GM12891 (cell line): ENCODE results near the gene SNX20.
A peak's percentile ranks its signal among the peaks of the same experiment; 100 is the strongest.

Experiments used
- DNase-seq: peaks from one replicate; pipeline ENCODE4 v3.0.0; 2011; ENCODE audit warnings: low spot score; ENCODE audit not compliant: insufficient read length
- FAIRE-seq: peaks from 2 replicates; lab custom pipeline; 2011; peaks lifted over from hg19 to GRCh38; lab: Jason Lieb, UNC
- PAX5 ChIP-seq: IDR thresholded peaks from 2 replicates; pipeline ENCODE4 v1.6.1; 2011; ENCODE audit warnings: low read length, moderate library complexity, mild to moderate bottlenecking; ENCODE audit not compliant: insufficient read depth, severe bottlenecking
- POLR2A ChIP-seq: IDR thresholded peaks from 2 replicates; pipeline ENCODE4 v1.6.1; 2011; ENCODE audit warnings: low read depth, low read length, control low read depth
- POLR2AphosphoS5 ChIP-seq: IDR thresholded peaks from 2 replicates; pipeline ENCODE4 v1.6.1; 2011; ENCODE audit warnings: low read depth, low read length, control low read depth
- POU2F2 ChIP-seq: IDR thresholded peaks from 2 replicates; pipeline ENCODE4 v1.6.1; 2011; ENCODE audit warnings: low read depth, mild to moderate bottlenecking, control low read depth, low read length, moderate library complexity
- SPI1 ChIP-seq: IDR thresholded peaks from 2 replicates; pipeline ENCODE4 v1.6.1; 2011; ENCODE audit warnings: low read depth, low read length, control low read depth
- TAF1 ChIP-seq: IDR thresholded peaks from 2 replicates; pipeline ENCODE4 v1.6.1; 2011; ENCODE audit warnings: low read depth, low read length, control low read depth

Gene SNX20

GRCh38 chr16:50717494-50717893 lies 36.4 kb upstream of the SNX20 start:
- no peak for DNase-seq
- FAIRE-seq: no peak
- no peak for TF ChIP-seq POLR2AphosphoS5
- no peak for TF ChIP-seq SPI1
- TF ChIP-seq POU2F2: no peak
- no peak for TF ChIP-seq POLR2A
- TF ChIP-seq TAF1: no peak
- no peak for TF ChIP-seq PAX5

GRCh38 chr16:50717091-50717490 lies 36.0 kb upstream of the SNX20 start:
- DNase-seq (no peak), FAIRE-seq (no peak)
- TF ChIP-seq TAF1 (no peak), PAX5 (no peak), POLR2A (no peak), SPI1 (no peak), POU2F2 (no peak), POLR2AphosphoS5 (no peak)

GRCh38 chr16:50712956-50713355 lies 31.8 kb upstream of the SNX20 start:
- no peak for FAIRE-seq

GRCh38 chr16:50712560-50712898 lies 31.4 kb upstream of the SNX20 start:
- FAIRE-seq: no peak
- no peak for DNase-seq
- TF ChIP-seq TAF1 (no peak), POLR2A (no peak), PAX5 (no peak), POLR2AphosphoS5 (no peak), POU2F2 (no peak), SPI1 (no peak)

More at GRCh38 chr16:50712956-50713355, 31.8 kb upstream of the SNX20 start:
- no peak for DNase-seq
- no peak for TF ChIP-seq POLR2A
- TF ChIP-seq POLR2AphosphoS5: no peak
- no peak for TF ChIP-seq SPI1
- no peak for TF ChIP-seq PAX5
- TF ChIP-seq POU2F2: no peak
- TF ChIP-seq TAF1: no peak

GRCh38 chr16:50711862-50712559 lies 30.9 kb upstream of the SNX20 start:
- TF ChIP-seq PAX5: no peak
- no peak for TF ChIP-seq SPI1
- no peak for TF ChIP-seq POLR2A
- TF ChIP-seq POLR2AphosphoS5: no peak
- TF ChIP-seq POU2F2: no peak
- TF ChIP-seq TAF1: no peak
- FAIRE-seq: no peak
- no peak for DNase-seq

GRCh38 chr16:50711040-50711439 lies 29.9 kb upstream of the SNX20 start:
- TF ChIP-seq TAF1: no peak
- TF ChIP-seq SPI1: no peak
- TF ChIP-seq POLR2A: no peak
- no peak for TF ChIP-seq POLR2AphosphoS5
- no peak for TF ChIP-seq PAX5
- TF ChIP-seq POU2F2: no peak
- DNase-seq (no peak), FAIRE-seq (no peak)

- DNase-seq (no peak), FAIRE-seq (peak; percentile 57)
- TF ChIP-seq POLR2A (no peak), PAX5 (no peak), TAF1 (no peak), SPI1 (no peak), POU2F2 (no peak), POLR2AphosphoS5 (no peak)
Measured at GRCh38 chr16:50709980-50710379, 28.9 kb upstream of the SNX20 start.

- DNase-seq (no peak), FAIRE-seq (peak; percentile 80)
- TF ChIP-seq PAX5: no peak
- no peak for TF ChIP-seq POU2F2
- no peak for TF ChIP-seq POLR2AphosphoS5
- TF ChIP-seq POLR2A: no peak
- peak; percentile 96 for TF ChIP-seq SPI1
Measured at GRCh38 chr16:50709061-50709684, 28.1 kb upstream of the SNX20 start.

- no peak for FAIRE-seq
- TF ChIP-seq POLR2A (no peak), POLR2AphosphoS5 (no peak), SPI1 (no peak), POU2F2 (no peak), PAX5 (no peak), TAF1 (no peak)
Measured at GRCh38 chr16:50708373-50709060, 27.4 kb upstream of the SNX20 start.

GRCh38 chr16:50706250-50706649 lies 25.1 kb upstream of the SNX20 start:
- no peak for TF ChIP-seq TAF1
- DNase-seq (no peak), FAIRE-seq (no peak)

More at GRCh38 chr16:50708373-50709060, 27.4 kb upstream of the SNX20 start:
- no peak for DNase-seq
